Measurements from ENCODE around the gene NUDT21. TPM values are rescaled to one million over a fixed set of nuclear protein-coding genes. Genes with fewer than 3 reads are reported as not detected.
A peak's percentile ranks its signal among the peaks of the same experiment; 100 is the strongest.
"Not testable (repeated sequence)": the region's sequence is repeated elsewhere in the genome, so short reads cannot be mapped to it uniquely, and the experiment has no call there.

NUDT21 gene
- total RNA-seq, 5 donors from 2014 or later (not counting 1 experiment from before 2014, with no cell fraction given) = 90.0 to 98.8 (median 98.4) TPM

DNA sequence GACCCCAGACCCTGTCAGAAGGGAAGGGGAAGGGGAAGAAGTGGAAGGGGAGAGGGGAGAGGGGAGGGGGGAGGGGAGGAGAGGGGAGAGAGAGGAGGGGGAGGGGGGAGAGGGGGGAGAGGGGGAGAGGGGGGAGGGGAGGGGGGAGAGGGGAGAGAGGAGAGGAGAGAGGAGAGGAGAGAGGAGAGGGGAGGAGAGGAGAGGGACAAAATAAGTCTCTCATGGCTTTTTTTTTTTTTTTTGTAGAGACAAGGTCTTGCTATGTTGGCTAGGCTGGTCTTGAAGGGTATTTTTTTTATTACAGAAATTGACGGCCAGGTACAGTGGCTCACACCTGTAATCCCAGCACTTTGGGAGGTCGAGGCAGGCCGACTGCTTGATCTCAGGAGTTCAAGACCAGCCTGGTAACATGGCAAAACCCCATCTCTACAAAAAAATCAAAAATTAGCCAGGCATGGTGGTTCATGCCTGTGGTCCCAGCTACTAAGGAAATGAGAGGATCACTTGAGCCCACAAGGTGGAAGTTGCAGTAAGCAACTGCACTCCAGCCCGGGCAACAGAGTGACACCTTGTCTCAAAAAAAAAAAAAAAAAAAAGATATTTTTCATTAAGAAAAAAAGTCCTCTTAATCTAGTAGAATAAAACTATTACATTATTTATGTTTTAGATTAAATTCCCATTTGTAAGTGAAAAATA is 45.0 kb downstream of the NUDT21 start:
- H3K36me3 Mint-ChIP-seq = peaks cover 50% of the 10 kb centered on the region
- no peak overlapping the region for H3K4me3 ChIP-seq (ENCODE audit: control insufficient read depth in 1 of 2, extremely low read depth in 1 of 2, low read length in 1 of 2)

DNA sequence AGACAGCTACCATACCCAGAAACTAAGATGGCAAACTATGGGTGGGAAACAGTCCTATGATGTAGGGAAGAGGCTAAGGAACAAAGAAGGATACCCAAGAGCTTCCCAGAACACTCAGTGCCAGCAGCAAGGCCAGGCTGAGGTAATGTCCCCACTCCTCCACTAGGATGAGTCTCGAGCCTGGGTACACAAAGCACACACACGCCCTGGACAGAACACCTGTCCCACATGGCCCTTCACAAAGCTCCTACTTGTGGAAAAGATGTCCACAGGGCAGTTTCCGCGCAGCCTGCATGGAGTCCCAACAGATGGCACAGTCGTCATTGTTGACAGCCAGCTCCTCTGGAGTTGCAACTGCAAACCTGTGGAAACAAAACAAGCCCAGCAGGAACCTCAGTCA is 49.6 kb downstream of the NUDT21 start:
- H3K4me3 Mint-ChIP-seq = no peak overlapping the region
- H3K9me3 ChIP-seq = no peaks in the 10 kb centered on the region
- ATAC-seq (replicated peaks in 1 of 4) = peak in 1 of 4 experiments; percentile 47

More for the DNA sequence above, 45.0 kb downstream of the NUDT21 start:
- ChIA-PET POLR2A (interaction anchor here in 1 of 2 donors (0.7 kb wide), 1 partner anchor 31 kb away, joined by 4 read pairs; no protein-coding TSS in a partner anchor), CTCF (interaction anchor here (0.7 kb wide), 2 partner anchors 40 to 389 kb away, joined by 3 to 10 read pairs; no protein-coding TSS in a partner anchor)
- Mint-ChIP-seq H3K4me1 (no peaks in the 10 kb centered on the region), H3K27ac (no peak overlapping the region), H3K9me3 (no peaks in the 10 kb centered on the region), H3K27me3 (no peaks in the 10 kb centered on the region), H3K4me3 (no peak overlapping the region)
- no peaks in the 10 kb centered on the region for H3K9me3 ChIP-seq
- H3K4me1 ChIP-seq (ENCODE audit: control insufficient read depth in 1 of 2, extremely low read depth in 1 of 2, insufficient read depth in 2 of 2, low read length in 2 of 2) = no peaks in the 10 kb centered on the region
- DNase-seq (no peak), ATAC-seq (replicated peaks in 1 of 4) (no peak)
- no peak overlapping the region for H3K27ac ChIP-seq (ENCODE audit: low read length)
- no peaks in the 10 kb centered on the region for H3K27me3 ChIP-seq (replicated peaks in 1 of 2; ENCODE audit: control insufficient read depth in 2 of 2, extremely low read depth in 1 of 2, insufficient read depth in 2 of 2, low read length in 1 of 2)
- H3K36me3 ChIP-seq (ENCODE audit: control insufficient read depth in 2 of 2, extremely low read depth in 1 of 2, insufficient read depth in 1 of 2, low read length in 1 of 2) = peaks cover 12 to 56% of the 10 kb centered on the region in 2 donors
- WGBS (ENCODE audit: insufficient coverage) = no CpG with 5 or more reads among the region's 4 CpGs

DNA sequence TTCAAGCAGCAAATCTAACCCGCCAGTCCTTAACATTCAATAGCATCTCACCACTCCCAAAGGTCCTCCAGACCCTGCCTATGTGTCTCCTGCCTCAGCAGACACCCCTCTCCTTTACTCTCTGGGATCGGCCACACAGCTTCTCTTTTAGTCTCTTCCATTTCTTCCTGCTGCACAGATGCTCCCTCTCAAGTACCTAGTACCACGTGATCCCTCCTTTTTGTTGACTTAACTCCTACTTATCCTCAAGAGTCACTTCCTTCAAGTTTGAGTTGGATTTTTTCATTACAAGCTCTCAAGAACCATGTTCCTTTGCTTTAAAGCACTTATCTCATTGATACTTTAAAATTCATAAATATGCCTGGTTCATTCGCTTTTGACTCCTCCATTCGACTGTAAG is 50.7 kb downstream of the NUDT21 start:
- H3K27ac Mint-ChIP-seq = no peak overlapping the region
- POLR2A ChIA-PET = no interaction called here

More for the DNA sequence above, 49.6 kb downstream of the NUDT21 start:
- H3K27ac ChIP-seq (ENCODE audit: low read length) = no peak overlapping the region
- 94% methylated on average over 5 of the region's 5 CpGs for WGBS (ENCODE audit: insufficient coverage)
- H3K27me3 ChIP-seq (replicated peaks in 1 of 2; ENCODE audit: control insufficient read depth in 2 of 2, extremely low read depth in 1 of 2, insufficient read depth in 2 of 2, low read length in 1 of 2) = no peaks in the 10 kb centered on the region
- CTCF ChIA-PET = no interaction called here
- H3K9me3 Mint-ChIP-seq = no peaks in the 10 kb centered on the region
- POLR2A ChIA-PET = no interaction called here
- no peaks in the 10 kb centered on the region for H3K4me1 ChIP-seq (ENCODE audit: control insufficient read depth in 1 of 2, extremely low read depth in 1 of 2, insufficient read depth in 2 of 2, low read length in 2 of 2)
- DNase-seq = peak in 2 of 35 experiments; percentile 5 to 9
- H3K27me3 Mint-ChIP-seq = no peaks in the 10 kb centered on the region
- peaks cover 12 to 51% of the 10 kb centered on the region in 2 donors for H3K36me3 ChIP-seq (ENCODE audit: control insufficient read depth in 2 of 2, extremely low read depth in 1 of 2, insufficient read depth in 1 of 2, low read length in 1 of 2)
- H3K27ac Mint-ChIP-seq = no peak overlapping the region
- no peak overlapping the region for H3K4me3 ChIP-seq (ENCODE audit: control insufficient read depth in 1 of 2, extremely low read depth in 1 of 2, low read length in 1 of 2)
- H3K36me3 Mint-ChIP-seq = peaks cover 54% of the 10 kb centered on the region
- H3K4me1 Mint-ChIP-seq = peaks cover 0 to 6% (median 0%) of the 10 kb centered on the region in 3 donors

DNA sequence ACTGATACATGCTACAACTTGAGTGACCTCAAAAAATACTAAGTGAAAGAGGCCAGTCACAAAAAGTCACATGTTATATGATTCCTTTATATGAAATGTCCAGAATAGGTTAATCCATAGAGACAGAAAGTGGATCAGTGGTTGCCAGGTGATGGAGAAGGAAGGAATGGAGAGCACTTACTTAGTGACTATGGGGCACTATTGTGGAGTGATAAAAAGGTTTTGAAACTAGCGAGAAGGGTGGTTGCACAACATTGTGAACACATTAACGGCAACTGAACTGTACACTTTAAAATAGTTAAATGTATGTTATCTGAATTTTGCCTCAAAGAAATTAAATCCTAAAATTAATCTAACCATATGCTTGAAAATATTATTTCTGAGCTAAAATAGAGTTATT is 51.6 kb downstream of the NUDT21 start:
- H3K4me1 Mint-ChIP-seq = peaks cover 0 to 14% (median 3%) of the 10 kb centered on the region in 3 donors
- ChIA-PET CTCF (interaction anchor here in 1 of 2 donors (0.7 kb wide), 1 partner anchor 20 kb away, joined by 4 read pairs; no protein-coding TSS in a partner anchor), POLR2A (no interaction called here)
- DNase-seq (no peak), ATAC-seq (replicated peaks in 1 of 4) (no peak)
- no peak overlapping the region for H3K4me3 Mint-ChIP-seq
- H3K9me3 ChIP-seq = no peaks in the 10 kb centered on the region
- WGBS (ENCODE audit: insufficient coverage) = no CpG with 5 or more reads among the region's 2 CpGs
- peaks cover 56% of the 10 kb centered on the region for H3K36me3 Mint-ChIP-seq
- no peak overlapping the region for H3K27ac Mint-ChIP-seq
- no peak overlapping the region for H3K27ac ChIP-seq (ENCODE audit: low read length)
- no peaks in the 10 kb centered on the region for H3K4me1 ChIP-seq (ENCODE audit: control insufficient read depth in 1 of 2, extremely low read depth in 1 of 2, insufficient read depth in 2 of 2, low read length in 2 of 2)
- H3K9me3 Mint-ChIP-seq = no peaks in the 10 kb centered on the region
- H3K36me3 ChIP-seq (ENCODE audit: control insufficient read depth in 2 of 2, extremely low read depth in 1 of 2, insufficient read depth in 1 of 2, low read length in 1 of 2) = peaks cover 9 to 41% of the 10 kb centered on the region in 2 donors
- H3K4me3 ChIP-seq (ENCODE audit: control insufficient read depth in 1 of 2, extremely low read depth in 1 of 2, low read length in 1 of 2) = no peak overlapping the region
- no peaks in the 10 kb centered on the region for H3K27me3 Mint-ChIP-seq
- H3K27me3 ChIP-seq (replicated peaks in 1 of 2; ENCODE audit: control insufficient read depth in 2 of 2, extremely low read depth in 1 of 2, insufficient read depth in 2 of 2, low read length in 1 of 2) = no peaks in the 10 kb centered on the region

More for the DNA sequence above, 50.7 kb downstream of the NUDT21 start:
- Mint-ChIP-seq H3K36me3 (peaks cover 61% of the 10 kb centered on the region), H3K4me3 (no peak overlapping the region), H3K27me3 (no peaks in the 10 kb centered on the region), H3K4me1 (peaks cover 0 to 11% (median 3%) of the 10 kb centered on the region in 3 donors), H3K9me3 (no peaks in the 10 kb centered on the region)
- H3K4me1 ChIP-seq (ENCODE audit: control insufficient read depth in 1 of 2, extremely low read depth in 1 of 2, insufficient read depth in 2 of 2, low read length in 2 of 2) = no peaks in the 10 kb centered on the region
- no peak overlapping the region for H3K4me3 ChIP-seq (ENCODE audit: control insufficient read depth in 1 of 2, extremely low read depth in 1 of 2, low read length in 1 of 2)
- WGBS (ENCODE audit: insufficient coverage) = 92% methylated on average over 5 of the region's 5 CpGs
- H3K27ac ChIP-seq (ENCODE audit: low read length) = no peak overlapping the region
- CTCF ChIA-PET = no interaction called here
- no peaks in the 10 kb centered on the region for H3K27me3 ChIP-seq (replicated peaks in 1 of 2; ENCODE audit: control insufficient read depth in 2 of 2, extremely low read depth in 1 of 2, insufficient read depth in 2 of 2, low read length in 1 of 2)
- no peaks in the 10 kb centered on the region for H3K9me3 ChIP-seq
- no peak for DNase-seq
- no peak for ATAC-seq (replicated peaks in 1 of 4)
- peaks cover 12 to 48% of the 10 kb centered on the region in 2 donors for H3K36me3 ChIP-seq (ENCODE audit: control insufficient read depth in 2 of 2, extremely low read depth in 1 of 2, insufficient read depth in 1 of 2, low read length in 1 of 2)

DNA sequence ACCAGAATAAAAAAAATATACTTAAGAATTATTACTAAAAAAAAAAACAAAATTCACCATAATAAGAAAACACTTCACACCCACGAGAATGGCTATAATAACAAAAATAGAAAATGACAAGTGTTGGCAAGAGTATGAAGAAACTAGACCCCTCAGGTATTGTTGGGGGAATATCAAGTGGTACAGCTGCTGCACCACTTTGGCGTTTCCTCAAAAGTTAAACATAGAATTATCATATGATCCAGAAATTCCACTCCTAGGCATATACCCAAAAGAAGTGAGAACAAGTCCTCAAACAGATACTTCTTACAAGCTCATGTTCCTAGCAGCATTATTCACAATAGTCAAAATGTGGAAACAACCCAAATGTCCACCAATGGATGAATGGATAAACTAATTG is 52.1 kb downstream of the NUDT21 start:
- Mint-ChIP-seq H3K36me3 (peaks cover 55% of the 10 kb centered on the region), H3K9me3 (no peaks in the 10 kb centered on the region), H3K4me1 (peaks cover 0 to 16% (median 4%) of the 10 kb centered on the region in 3 donors), H3K27ac (no peak overlapping the region), H3K27me3 (no peaks in the 10 kb centered on the region), H3K4me3 (no peak overlapping the region)
- DNase-seq (no peak), ATAC-seq (replicated peaks in 1 of 4) (no peak)
- no CpG with 5 or more reads among the region's 2 CpGs for WGBS (ENCODE audit: insufficient coverage)
- Histone ChIP-seq H3K36me3 (ENCODE audit: control insufficient read depth in 2 of 2, extremely low read depth in 1 of 2, insufficient read depth in 1 of 2, low read length in 1 of 2) (peaks cover 7 to 37% of the 10 kb centered on the region in 2 donors), H3K9me3 (no peaks in the 10 kb centered on the region), H3K4me3 (ENCODE audit: control insufficient read depth in 1 of 2, extremely low read depth in 1 of 2, low read length in 1 of 2) (no peak overlapping the region), H3K27ac (ENCODE audit: low read length) (no peak overlapping the region), H3K4me1 (ENCODE audit: control insufficient read depth in 1 of 2, extremely low read depth in 1 of 2, insufficient read depth in 2 of 2, low read length in 2 of 2) (no peaks in the 10 kb centered on the region), H3K27me3 (replicated peaks in 1 of 2; ENCODE audit: control insufficient read depth in 2 of 2, extremely low read depth in 1 of 2, insufficient read depth in 2 of 2, low read length in 1 of 2) (no peaks in the 10 kb centered on the region)
- ChIA-PET POLR2A (no interaction called here), CTCF (no interaction called here)

DNA sequence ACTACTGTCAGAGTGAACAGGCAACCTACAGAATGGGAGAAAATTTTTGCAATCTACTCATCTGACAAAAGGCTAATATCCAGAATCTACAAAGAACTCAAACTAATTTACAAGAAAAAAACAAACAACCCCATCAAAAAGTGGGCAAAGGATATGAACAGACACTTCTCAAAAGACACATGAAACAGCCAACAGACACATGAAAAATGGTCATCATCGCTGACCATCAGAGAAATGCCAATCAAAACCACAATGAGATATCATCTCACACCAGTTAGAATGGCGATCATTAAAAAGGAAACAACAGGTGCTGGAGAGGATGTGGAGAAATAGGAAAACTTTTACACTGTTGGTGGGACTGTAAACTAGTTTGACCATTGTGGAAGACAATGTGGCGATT is 54.4 kb downstream of the NUDT21 start:
- CTCF ChIA-PET = not testable (repeated sequence)
- POLR2A ChIA-PET = interaction anchor here in 1 of 2 donors (0.7 kb wide), 1 partner anchor 312 kb away, joined by 3 read pairs; no protein-coding TSS in a partner anchor
- no CpG with 5 or more reads among the region's 3 CpGs for WGBS (ENCODE audit: insufficient coverage)

More for the DNA sequence above, 54.4 kb downstream of the NUDT21 start:
- Mint-ChIP-seq H3K36me3 (peaks cover 64% of the 10 kb centered on the region), H3K4me1 (peaks cover 0 to 21% (median 10%) of the 10 kb centered on the region in 3 donors)
- H3K9me3 Mint-ChIP-seq; H3K27me3 ChIP-seq (replicated peaks in 1 of 2; ENCODE audit: control insufficient read depth in 2 of 2, extremely low read depth in 1 of 2, insufficient read depth in 2 of 2, low read length in 1 of 2); H3K4me1 ChIP-seq (ENCODE audit: control insufficient read depth in 1 of 2, extremely low read depth in 1 of 2, insufficient read depth in 2 of 2, low read length in 2 of 2); H3K27ac ChIP-seq (ENCODE audit: low read length); ATAC-seq (replicated peaks in 1 of 4); H3K27ac Mint-ChIP-seq; H3K4me3 Mint-ChIP-seq; H3K4me3 ChIP-seq (ENCODE audit: control insufficient read depth in 1 of 2, extremely low read depth in 1 of 2, low read length in 1 of 2); DNase-seq; H3K9me3 ChIP-seq; H3K27me3 Mint-ChIP-seq: not testable (repeated sequence)
- H3K36me3 ChIP-seq (ENCODE audit: control insufficient read depth in 2 of 2, extremely low read depth in 1 of 2, insufficient read depth in 1 of 2, low read length in 1 of 2) = peaks cover 0 to 22% of the 10 kb centered on the region in 2 donors

Measured in T-cell (primary cell).